Ishikawa (cell line): ENCODE measurements around the gene NUB1.

Experiments used
- CREB1 ChIP-seq: IDR thresholded peaks from 2 replicates; pipeline ENCODE4 v1.6.1; 2012; ENCODE audit warnings: low read depth
- EGR1 ChIP-seq: IDR thresholded peaks from 2 replicates; pipeline ENCODE4 v1.6.1; 2012
- EP300 ChIP-seq: IDR thresholded peaks from 2 replicates; pipeline ENCODE4 v1.6.1; 2012; ENCODE audit warnings: borderline replicate concordance
- MAX ChIP-seq: IDR thresholded peaks from 2 replicates; pipeline ENCODE4 v1.6.1; 2012
- NFIC ChIP-seq: IDR thresholded peaks from 2 replicates; pipeline ENCODE4 v1.6.1; 2012
- RAD21 ChIP-seq: IDR thresholded peaks from 2 replicates; pipeline ENCODE4 v1.6.1; 2012; ENCODE audit warnings: low read depth
- REST ChIP-seq: IDR thresholded peaks from 2 replicates; pipeline ENCODE4 v1.6.1; 2012; ENCODE audit warnings: low read depth, mild to moderate bottlenecking
- TAF1 ChIP-seq: IDR thresholded peaks from 2 replicates; pipeline ENCODE4 v1.6.1; 2012; ENCODE audit warnings: low read depth, mild to moderate bottlenecking
- YY1 ChIP-seq: IDR thresholded peaks from 2 replicates; pipeline ENCODE4 v1.6.1; 2012; ENCODE audit warnings: low read depth
- ZBTB7A ChIP-seq: IDR thresholded peaks from 2 replicates; pipeline ENCODE4 v1.6.1; 2012; ENCODE audit warnings: low read depth

DNA sequence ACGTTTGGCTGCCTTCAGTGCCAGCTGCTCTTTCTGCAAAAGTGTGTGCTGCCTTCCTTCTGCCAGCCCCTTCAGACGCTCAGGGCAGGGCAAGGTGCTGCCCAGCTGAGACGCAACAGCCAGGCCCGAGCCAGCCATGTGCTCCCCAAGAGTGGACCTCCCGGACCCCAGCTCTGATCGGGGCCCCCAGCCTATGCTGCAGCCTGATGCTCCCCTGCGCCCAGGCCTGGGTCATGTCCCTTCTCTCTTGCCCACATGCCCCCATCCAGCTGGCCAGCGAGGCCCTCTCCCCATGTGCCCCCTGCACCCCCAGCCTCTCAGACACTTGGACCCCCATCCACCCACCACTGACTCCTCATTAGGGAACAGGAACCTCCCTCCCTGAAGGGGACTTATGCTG, 50.4 kb downstream of the NUB1 start:
- TF ChIP-seq TAF1 (no peak), EGR1 (no peak), CREB1 (no peak), EP300 (no peak), RAD21 (no peak), NFIC (no peak), MAX (no peak), ZBTB7A (no peak), YY1 (no peak), REST (no peak)
